Lower leg skin (tissue), 4 donors: ENCODE measurements around the gene PSENEN. TPM values are rescaled to one million over a fixed set of nuclear protein-coding genes. Genes with fewer than 3 reads are reported as not detected.

Source experiments
- DNase-seq, 2 donors: peaks; one replicate each; pipeline ENCODE4 v3.0.0-alpha.2; 2019; ENCODE audit warnings: low spot score in 2 of 2
- H3K4me3 ChIP-seq: fragments of 200-600 bp; sonication (generic); 2 replicates; pipeline ENCODE4 v1.5.1; 2017; ENCODE audit warnings: mild to moderate bottlenecking, low read depth; ENCODE audit not compliant: poor library complexity, severe bottlenecking
- CTCF ChIP-seq, 3 donors: fragments of 450-650 bp; IDR thresholded peaks; one replicate each; pipeline ENCODE4 v1.5.1; 2016; ENCODE audit warnings: antibody characterized with exemption in 3 of 3, mild to moderate bottlenecking in 3 of 3, moderate library complexity in 2 of 3
- POLR2A ChIP-seq, 2 donors: fragments of 450-650 bp; IDR thresholded peaks; one replicate each; pipeline ENCODE4 v1.6.1; 2016 to 2017; ENCODE audit warnings: antibody characterized with exemption in 2 of 2, mild to moderate bottlenecking in 1 of 2, moderate library complexity in 1 of 2
- WGBS, 2 donors: methylation state at CpG; one replicate each; pipeline ENCODE4 v1.1.5; 2018; 5-methylcytosine and 5-hydroxymethylcytosine counted together
- intact Hi-C: fragments of 100-400 bp; cut with DNase I; formaldehyde crosslinking; loops from one replicate; pipeline ENCODE4 v1.15.0; 2023; ENCODE audit warnings: low total_unique reads
- total RNA-seq, 4 donors: library from RNA; depleted of rRNA; stranded (reverse); fragments of >200 nt; gene quantifications; one replicate each; pipeline ENCODE4 v1.1.0, GENCODE V29; 2016

The PSENEN gene
- total RNA-seq, 4 donors from 2014 or later: 13.7 to 47.4 (median 30.8) TPM

DNA sequence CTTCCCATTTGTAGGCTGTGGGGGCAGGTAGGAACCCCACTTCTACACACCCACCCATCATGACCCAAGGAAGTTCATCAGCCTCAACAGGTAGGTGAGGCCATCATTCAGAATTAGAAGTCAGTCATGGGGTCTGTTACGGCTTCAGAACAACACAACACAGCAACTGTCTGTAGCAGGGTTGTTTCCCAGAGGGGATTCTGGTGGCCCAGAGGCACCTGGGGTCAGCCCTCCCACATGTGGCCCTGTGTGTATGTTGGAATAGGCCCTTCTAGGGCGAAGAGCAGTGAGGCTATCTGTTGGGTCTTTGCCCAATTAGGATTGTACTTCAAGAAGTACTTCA is 6.6 kb upstream of the PSENEN start:
- TF ChIP-seq POLR2A (IDR thresholded peaks at IDR 0.05) (no peak), CTCF (IDR thresholded peaks at IDR 0.05) (no peak)
- intact Hi-C loops: no loop called here
- 91 to 96% methylated on average over 2 of the region's 2 CpGs for WGBS, 2 donors

DNA sequence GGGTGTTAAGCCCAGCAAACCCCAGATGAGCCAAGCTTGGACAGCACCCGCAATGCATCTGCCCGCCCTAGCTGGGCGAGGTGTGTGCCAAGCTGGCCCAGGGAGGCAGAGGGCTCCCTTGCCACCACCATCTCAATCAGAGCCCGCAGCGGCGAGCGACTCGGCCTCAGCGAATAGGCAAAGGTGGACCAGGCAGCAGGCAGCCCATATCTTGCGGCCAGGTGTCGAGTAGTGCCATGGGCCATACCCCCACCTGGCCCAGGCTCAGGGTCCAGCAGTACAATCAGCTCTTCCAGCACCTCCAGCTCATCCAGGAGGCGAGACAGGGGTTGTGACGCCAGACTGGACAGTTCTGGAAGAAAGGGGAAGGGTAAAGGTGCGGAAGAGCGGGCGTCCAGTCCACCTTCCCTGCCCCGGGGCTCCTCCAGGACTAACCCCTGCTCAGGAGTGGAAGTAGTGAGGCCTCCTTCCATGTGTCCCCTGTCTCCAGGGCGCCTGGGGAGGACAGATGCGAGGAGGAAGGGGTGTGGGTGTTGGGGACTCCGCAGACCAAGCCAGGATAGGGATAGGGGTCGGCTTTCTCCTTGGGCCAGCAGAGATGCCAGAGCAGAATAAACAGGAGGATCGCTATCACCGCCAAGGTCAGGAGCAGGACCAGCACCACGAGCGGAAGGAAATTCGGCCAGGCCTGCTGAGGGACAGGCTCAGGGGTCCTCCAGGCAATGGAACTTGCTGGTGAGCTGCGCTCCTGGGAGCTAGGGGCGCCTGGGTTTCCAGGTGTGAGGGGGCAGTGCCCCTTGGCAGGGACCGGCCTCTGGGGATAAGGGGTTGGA is 6.0 kb upstream of the PSENEN start:
- H3K4me3 ChIP-seq: no peak overlapping the region
- intact Hi-C loops: no loop called here
- WGBS, 2 donors: 70 to 74% methylated on average over 25 to 29 of the region's 29 CpGs

More for the DNA sequence above, 6.6 kb upstream of the PSENEN start:
- no peak for DNase-seq
- H3K4me3 ChIP-seq: no peak overlapping the region

GRCh38 chr19:35740108-35740422 is 5.4 kb upstream of the PSENEN start:
- TF ChIP-seq POLR2A (IDR thresholded peaks at IDR 0.05) (no peak), CTCF (IDR thresholded peaks at IDR 0.05) (no peak)
- peak overlapping the region; percentile 28 for H3K4me3 ChIP-seq
- intact Hi-C loops: no loop called here
- WGBS, 2 donors: 4 to 9% methylated on average over 10 to 14 of the region's 16 CpGs
- no peak for DNase-seq

More for the DNA sequence above, 6.0 kb upstream of the PSENEN start:
- TF ChIP-seq CTCF (IDR thresholded peaks at IDR 0.05): no peak
- no peak for TF ChIP-seq POLR2A (IDR thresholded peaks at IDR 0.05)
- no peak for DNase-seq

DNA sequence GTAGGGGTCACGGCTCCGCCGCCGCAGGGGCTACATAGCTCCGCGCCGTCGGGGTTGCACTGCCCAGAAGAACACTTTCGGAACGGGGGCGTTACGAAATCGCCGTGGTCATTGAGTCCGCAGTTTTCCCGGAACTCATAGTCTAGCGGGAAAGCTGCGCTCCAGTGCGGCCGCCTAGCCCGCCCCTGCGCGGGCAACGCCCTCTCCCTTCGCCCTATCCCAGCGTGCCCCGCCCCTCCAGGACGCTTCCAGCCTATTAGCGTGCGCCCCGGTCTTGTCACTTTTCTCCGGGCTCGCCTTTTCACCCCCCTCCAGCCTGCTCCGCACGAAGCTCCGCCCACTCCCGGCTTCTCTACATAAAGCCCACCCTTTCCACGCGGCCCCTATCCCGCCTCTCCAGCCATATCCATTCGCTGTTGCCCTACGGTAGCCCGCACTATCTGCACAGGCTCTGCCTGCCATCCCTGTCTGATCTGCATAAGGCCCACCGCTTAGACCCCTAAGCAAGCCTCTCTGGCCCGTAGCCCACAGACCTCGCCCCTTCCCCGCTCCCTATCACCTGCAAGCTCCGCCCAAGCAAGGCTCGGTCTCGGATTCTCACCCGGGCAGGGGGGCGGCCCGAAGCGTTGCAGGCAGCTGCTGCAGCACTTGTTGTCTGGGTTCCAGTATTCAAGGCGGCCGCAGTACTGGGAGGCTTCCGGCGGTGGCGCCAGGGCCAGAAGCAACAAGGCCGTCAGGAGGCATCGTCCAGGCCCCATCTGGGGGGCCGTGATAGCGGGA is 4.8 kb upstream of the PSENEN start:
- H3K4me3 ChIP-seq: peak overlapping the region; percentile 35
- intact Hi-C loops: no loop called here
- TF ChIP-seq CTCF (IDR thresholded peaks at IDR 0.05) (peak in 1 of 3 donors; percentile 30), POLR2A (IDR thresholded peaks at IDR 0.05) (no peak)
- peak; percentile 97 to 100 for DNase-seq
- 0 to 1% methylated on average over 43 to 58 of the region's 63 CpGs for WGBS, 2 donors

GRCh38 chr19:35741203-35741515 is 4.3 kb upstream of the PSENEN start:
- intact Hi-C loops: no loop called here
- WGBS, 2 donors: 1 to 14% methylated on average over 11 to 12 of the region's 12 CpGs
- no peak for DNase-seq
- TF ChIP-seq POLR2A (IDR thresholded peaks at IDR 0.05) (no peak), CTCF (IDR thresholded peaks at IDR 0.05) (no peak)
- H3K4me3 ChIP-seq: no peak overlapping the region
